ENCODE data around the gene TMCO4.

TMCO4 gene

DNA sequence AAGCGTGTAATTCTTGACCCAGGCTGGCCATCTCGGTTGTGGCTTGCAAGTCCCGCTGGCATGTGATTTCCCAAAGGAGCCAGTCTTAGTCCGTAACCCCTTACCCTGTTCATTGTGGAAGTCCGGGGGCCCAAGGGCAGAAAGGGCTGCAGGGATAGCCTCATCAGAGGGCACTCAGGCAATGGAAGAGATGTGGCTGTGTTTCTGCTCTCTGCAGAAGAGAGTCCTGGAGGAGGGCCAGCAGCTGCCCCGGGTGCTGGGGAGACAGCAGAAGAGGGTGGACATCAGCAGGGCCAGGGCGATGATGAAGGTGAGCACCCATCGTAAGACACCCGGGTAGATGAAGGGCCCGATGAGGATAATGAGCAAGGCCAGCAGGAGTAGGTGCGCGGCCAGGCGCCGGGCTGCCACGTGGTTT, 14.5 kb upstream of the TMCO4 start:
- no peaks in the 10 kb centered on the region for H3K9me3 ChIP-seq (ENCODE audit: severe bottlenecking)
- no peaks in the 10 kb centered on the region for H3K36me3 ChIP-seq (ENCODE audit: low read depth)
- TF ChIP-seq, protein P1, sequence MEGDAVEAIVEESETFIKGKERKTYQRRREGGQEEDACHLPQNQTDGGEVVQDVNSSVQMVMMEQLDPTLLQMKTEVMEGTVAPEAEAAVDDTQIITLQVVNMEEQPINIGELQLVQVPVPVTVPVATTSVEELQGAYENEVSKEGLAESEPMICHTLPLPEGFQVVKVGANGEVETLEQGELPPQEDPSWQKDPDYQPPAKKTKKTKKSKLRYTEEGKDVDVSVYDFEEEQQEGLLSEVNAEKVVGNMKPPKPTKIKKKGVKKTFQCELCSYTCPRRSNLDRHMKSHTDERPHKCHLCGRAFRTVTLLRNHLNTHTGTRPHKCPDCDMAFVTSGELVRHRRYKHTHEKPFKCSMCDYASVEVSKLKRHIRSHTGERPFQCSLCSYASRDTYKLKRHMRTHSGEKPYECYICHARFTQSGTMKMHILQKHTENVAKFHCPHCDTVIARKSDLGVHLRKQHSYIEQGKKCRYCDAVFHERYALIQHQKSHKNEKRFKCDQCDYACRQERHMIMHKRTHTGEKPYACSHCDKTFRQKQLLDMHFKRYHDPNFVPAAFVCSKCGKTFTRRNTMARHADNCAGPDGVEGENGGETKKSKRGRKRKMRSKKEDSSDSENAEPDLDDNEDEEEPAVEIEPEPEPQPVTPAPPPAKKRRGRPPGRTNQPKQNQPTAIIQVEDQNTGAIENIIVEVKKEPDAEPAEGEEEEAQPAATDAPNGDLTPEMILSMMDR (IDR thresholded peaks at IDR 0.05; ENCODE audit: poor library complexity, severe bottlenecking): no peak
- ATAC-seq (ENCODE audit: low read depth) (no peak), DNase-seq (ENCODE audit: low spot score) (no peak)
- no peak overlapping the region for H3K4me3 ChIP-seq (ENCODE audit: severe bottlenecking)
- H3K4me1 ChIP-seq (ENCODE audit: insufficient read depth, poor library complexity, severe bottlenecking): no peaks in the 10 kb centered on the region
- H3K27me3 ChIP-seq (ENCODE audit: insufficient read depth, poor library complexity, severe bottlenecking): no peaks in the 10 kb centered on the region
- H3K27ac ChIP-seq (ENCODE audit: poor library complexity, severe bottlenecking): no peak overlapping the region

DNA sequence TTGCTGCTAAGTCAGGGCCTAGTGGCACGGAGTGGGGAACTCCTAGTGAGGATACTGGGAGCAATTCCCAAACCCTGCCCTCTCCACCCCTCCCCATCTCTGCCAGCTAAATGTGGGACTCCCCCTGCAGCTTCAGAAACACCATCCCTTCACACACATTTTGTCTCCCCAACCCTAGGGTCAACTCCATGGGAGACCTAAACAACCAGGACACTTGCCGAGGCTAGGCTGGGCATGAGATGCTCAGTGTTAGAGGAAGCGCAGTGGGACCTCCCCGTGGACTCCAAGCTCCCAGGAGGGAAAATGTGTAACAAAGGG, 13.9 kb upstream of the TMCO4 start:
- TF ChIP-seq, protein P1 (IDR thresholded peaks at IDR 0.05; ENCODE audit: poor library complexity, severe bottlenecking): no peak
- DNase-seq (ENCODE audit: low spot score) (no peak), ATAC-seq (ENCODE audit: low read depth) (no peak)

DNA sequence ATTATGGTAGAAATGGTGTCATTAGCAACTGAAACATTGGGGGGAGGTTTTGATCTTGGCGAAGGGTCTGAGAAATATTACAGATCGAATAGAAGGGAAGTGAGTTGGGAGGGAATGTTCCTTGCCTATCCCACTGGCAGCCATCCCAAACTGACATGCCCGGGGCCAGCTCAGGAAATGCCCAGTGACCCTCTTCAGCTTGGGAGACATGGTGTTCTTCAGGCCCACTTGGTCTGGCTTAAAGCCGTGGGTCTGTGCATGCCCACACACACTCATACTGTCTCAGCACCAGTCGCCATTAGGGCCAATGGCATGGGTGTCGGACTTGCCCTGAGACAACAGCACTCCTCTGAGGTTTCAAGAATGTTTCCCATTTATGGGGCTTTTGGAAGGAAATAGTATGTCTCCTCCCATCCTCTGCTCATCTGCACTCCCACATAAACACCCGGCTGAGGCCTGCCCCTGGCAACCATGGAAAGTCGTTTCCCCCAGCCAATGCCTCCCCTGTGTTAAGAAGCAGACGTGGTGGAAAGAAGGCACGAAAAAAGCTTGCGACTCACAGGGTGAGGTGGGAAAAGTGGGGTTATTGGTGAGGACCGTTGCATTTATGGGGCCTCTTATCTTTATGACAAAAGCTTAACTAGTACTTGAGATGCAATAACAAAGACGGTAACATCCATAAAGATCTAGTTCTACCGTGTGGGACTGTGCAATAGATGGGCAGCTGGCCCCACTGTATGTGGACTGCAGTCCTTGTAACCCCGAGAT, 13.3 kb upstream of the TMCO4 start:
- TF ChIP-seq, protein P1 (IDR thresholded peaks at IDR 0.05; ENCODE audit: poor library complexity, severe bottlenecking): no peak
- H3K36me3 ChIP-seq (ENCODE audit: low read depth): no peaks in the 10 kb centered on the region
- H3K27me3 ChIP-seq (ENCODE audit: insufficient read depth, poor library complexity, severe bottlenecking): no peaks in the 10 kb centered on the region
- no peaks in the 10 kb centered on the region for H3K4me1 ChIP-seq (ENCODE audit: insufficient read depth, poor library complexity, severe bottlenecking)
- H3K9me3 ChIP-seq (ENCODE audit: severe bottlenecking): no peaks in the 10 kb centered on the region
- ATAC-seq (ENCODE audit: low read depth) (no peak), DNase-seq (ENCODE audit: low spot score) (no peak)
- no peak overlapping the region for H3K27ac ChIP-seq (ENCODE audit: poor library complexity, severe bottlenecking)
- H3K4me3 ChIP-seq (ENCODE audit: severe bottlenecking): no peak overlapping the region

More for the DNA sequence above, 13.9 kb upstream of the TMCO4 start:
- Histone ChIP-seq H3K4me1 (ENCODE audit: insufficient read depth, poor library complexity, severe bottlenecking) (no peaks in the 10 kb centered on the region), H3K9me3 (ENCODE audit: severe bottlenecking) (no peaks in the 10 kb centered on the region), H3K27ac (ENCODE audit: poor library complexity, severe bottlenecking) (no peak overlapping the region), H3K4me3 (ENCODE audit: severe bottlenecking) (no peak overlapping the region), H3K27me3 (ENCODE audit: insufficient read depth, poor library complexity, severe bottlenecking) (no peaks in the 10 kb centered on the region), H3K36me3 (ENCODE audit: low read depth) (no peaks in the 10 kb centered on the region)

DNA sequence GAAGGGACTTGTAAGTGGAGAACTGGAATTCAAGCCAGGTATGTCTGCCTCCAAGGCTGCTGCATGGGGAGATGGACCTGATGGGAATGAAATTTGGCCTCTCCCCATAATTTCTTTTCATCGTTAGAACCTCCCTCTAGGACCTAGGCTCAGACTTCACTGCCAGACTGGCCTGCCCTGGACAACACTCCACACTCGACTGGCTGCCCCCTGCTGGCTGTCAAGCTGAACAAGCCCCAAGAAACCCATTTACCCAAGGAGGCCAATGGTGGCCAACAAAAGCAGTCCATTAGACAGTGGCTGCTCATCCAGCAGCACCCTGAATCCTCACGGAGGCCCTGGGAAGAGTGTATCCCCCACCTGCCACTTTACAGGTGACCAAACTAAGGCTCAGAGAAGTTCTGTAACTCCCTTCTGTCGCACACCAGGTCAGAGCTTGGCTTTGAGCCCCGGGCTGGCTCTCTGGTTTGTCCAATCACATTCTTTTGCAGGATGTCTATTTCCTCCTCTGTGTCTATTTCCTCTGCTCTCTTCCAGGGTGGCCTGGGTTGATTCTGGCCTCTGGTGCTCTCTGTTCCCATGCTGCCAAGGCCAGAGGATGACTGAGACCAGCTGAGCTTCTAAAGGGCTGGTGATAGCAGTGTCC, 11.6 kb upstream of the TMCO4 start:
- Histone ChIP-seq H3K36me3 (ENCODE audit: low read depth) (no peaks in the 10 kb centered on the region), H3K27ac (ENCODE audit: poor library complexity, severe bottlenecking) (no peak overlapping the region), H3K4me3 (ENCODE audit: severe bottlenecking) (no peak overlapping the region), H3K27me3 (ENCODE audit: insufficient read depth, poor library complexity, severe bottlenecking) (no peaks in the 10 kb centered on the region), H3K4me1 (ENCODE audit: insufficient read depth, poor library complexity, severe bottlenecking) (no peaks in the 10 kb centered on the region), H3K9me3 (ENCODE audit: severe bottlenecking) (no peaks in the 10 kb centered on the region)
- TF ChIP-seq, protein P1 (IDR thresholded peaks at IDR 0.05; ENCODE audit: poor library complexity, severe bottlenecking): peak; percentile 26
- no peak for ATAC-seq (ENCODE audit: low read depth)
- DNase-seq (ENCODE audit: low spot score): no peak

All from RWPE2 (cell line).